OCI-LY7 (cell line): ENCODE results near the gene ZNF581.

Source experiments
- EZH2phosphoT487 ChIP-seq: fragments of 200-600 bp; sonication (generic); IDR thresholded peaks from 2 replicates; pipeline ENCODE4 v1.6.1; 2018; ENCODE audit warnings: low read depth, borderline replicate concordance, mild to moderate bottlenecking, mixed run types, antibody characterized with exemption, low read length, moderate library complexity, mixed read lengths
- TF ChIP-seq, protein P1 (sequence below): fragments of 200-600 bp; sonication (generic); conservative IDR thresholded peaks from 2 replicates; pipeline ENCODE4 v1.5.1; 2014; ENCODE audit warnings: mild to moderate bottlenecking, antibody characterized with exemption, low read length, moderate library complexity, mixed read lengths

DNA sequence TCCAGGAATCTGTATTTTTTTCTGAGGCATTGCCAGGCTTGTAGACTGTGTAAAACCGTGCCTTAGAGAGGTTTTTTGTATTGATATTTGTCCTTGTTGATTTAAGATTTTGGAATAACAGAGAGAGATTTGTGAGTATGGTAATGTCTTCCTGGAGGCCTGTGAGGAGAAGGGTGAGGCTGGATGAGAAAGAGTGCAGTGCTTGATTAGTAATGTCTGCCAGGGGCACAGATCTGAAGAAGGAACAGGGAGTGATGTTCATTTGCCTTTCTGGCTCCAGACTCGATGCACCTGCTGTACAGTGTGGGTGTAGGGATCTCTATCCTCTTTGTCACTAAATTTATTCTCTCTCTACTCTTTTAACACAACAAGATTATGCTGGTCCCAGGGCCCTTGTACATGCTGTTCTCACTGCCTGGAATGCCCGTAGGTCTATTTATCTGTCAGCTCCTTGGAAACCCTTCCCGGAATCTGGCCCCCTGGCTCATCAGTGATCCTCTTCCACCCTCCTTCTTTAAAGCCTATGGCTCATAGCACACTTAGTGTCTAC is 48.4 kb upstream of the ZNF581 start:
- TF ChIP-seq, protein P1, sequence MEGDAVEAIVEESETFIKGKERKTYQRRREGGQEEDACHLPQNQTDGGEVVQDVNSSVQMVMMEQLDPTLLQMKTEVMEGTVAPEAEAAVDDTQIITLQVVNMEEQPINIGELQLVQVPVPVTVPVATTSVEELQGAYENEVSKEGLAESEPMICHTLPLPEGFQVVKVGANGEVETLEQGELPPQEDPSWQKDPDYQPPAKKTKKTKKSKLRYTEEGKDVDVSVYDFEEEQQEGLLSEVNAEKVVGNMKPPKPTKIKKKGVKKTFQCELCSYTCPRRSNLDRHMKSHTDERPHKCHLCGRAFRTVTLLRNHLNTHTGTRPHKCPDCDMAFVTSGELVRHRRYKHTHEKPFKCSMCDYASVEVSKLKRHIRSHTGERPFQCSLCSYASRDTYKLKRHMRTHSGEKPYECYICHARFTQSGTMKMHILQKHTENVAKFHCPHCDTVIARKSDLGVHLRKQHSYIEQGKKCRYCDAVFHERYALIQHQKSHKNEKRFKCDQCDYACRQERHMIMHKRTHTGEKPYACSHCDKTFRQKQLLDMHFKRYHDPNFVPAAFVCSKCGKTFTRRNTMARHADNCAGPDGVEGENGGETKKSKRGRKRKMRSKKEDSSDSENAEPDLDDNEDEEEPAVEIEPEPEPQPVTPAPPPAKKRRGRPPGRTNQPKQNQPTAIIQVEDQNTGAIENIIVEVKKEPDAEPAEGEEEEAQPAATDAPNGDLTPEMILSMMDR, result no peak
- no peak for TF ChIP-seq EZH2phosphoT487
